HepG2 (cell line): ENCODE data around the gene GADD45A.

Source experiments
- TCF7L2 ChIP-seq: IDR thresholded peaks from 2 replicates; pipeline ENCODE4 v1.6.1; 2011; ENCODE audit warnings: mild to moderate bottlenecking, low read depth, low read length, moderate library complexity
- TF ChIP-seq, protein P1 (sequence below), 2 experiments: fragments of 450-650 bp in 1 of 2; sonication (generic) in 1 of 2; formaldehyde crosslinking in 1 of 2; IDR thresholded peaks; 2 replicates each; pipeline versions ENCODE4 v1.6.1 to v1.8.0; 2016 to 2022; ENCODE audit warnings: antibody characterized with exemption in 1 of 2, mild to moderate bottlenecking in 1 of 2, missing genetic modification reagents in 1 of 2

DNA sequence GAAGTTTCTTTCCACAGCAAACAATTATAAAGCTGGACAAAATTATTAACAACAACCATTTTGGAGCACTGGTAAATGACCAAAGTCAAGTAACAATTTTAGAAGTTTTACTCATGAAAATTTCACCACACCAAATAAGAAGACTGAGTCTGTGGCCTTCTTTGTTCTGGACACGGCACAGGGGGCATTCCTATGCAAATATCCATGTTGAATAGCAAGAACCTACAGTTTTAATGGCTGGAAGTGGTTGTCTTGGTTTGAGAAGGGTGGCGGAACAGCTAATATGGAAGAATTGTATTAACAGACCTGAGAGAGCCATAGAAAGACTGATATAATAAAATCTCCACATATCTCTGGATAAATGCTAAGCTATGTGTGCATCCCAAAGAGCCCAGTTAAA lies 29.4 kb upstream of the GADD45A start:
- TF ChIP-seq TCF7L2: no peak
- TF ChIP-seq, protein P1, sequence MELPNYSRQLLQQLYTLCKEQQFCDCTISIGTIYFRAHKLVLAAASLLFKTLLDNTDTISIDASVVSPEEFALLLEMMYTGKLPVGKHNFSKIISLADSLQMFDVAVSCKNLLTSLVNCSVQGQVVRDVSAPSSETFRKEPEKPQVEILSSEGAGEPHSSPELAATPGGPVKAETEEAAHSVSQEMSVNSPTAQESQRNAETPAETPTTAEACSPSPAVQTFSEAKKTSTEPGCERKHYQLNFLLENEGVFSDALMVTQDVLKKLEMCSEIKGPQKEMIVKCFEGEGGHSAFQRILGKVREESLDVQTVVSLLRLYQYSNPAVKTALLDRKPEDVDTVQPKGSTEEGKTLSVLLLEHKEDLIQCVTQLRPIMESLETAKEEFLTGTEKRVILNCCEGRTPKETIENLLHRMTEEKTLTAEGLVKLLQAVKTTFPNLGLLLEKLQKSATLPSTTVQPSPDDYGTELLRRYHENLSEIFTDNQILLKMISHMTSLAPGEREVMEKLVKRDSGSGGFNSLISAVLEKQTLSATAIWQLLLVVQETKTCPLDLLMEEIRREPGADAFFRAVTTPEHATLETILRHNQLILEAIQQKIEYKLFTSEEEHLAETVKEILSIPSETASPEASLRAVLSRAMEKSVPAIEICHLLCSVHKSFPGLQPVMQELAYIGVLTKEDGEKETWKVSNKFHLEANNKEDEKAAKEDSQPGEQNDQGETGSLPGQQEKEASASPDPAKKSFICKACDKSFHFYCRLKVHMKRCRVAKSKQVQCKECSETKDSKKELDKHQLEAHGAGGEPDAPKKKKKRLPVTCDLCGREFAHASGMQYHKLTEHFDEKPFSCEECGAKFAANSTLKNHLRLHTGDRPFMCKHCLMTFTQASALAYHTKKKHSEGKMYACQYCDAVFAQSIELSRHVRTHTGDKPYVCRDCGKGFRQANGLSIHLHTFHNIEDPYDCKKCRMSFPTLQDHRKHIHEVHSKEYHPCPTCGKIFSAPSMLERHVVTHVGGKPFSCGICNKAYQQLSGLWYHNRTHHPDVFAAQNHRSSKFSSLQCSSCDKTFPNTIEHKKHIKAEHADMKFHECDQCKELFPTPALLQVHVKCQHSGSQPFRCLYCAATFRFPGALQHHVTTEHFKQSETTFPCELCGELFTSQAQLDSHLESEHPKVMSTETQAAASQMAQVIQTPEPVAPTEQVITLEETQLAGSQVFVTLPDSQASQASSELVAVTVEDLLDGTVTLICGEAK (IDR thresholded peaks at IDR 0.05): no peak
- TF ChIP-seq, protein P1 (CRISPR knock-in tag; IDR thresholded peaks at IDR 0.05): no peak
